H1 (cell line): ENCODE data around the gene PRPF6. TPM values are rescaled to one million over a fixed set of nuclear protein-coding genes. Genes with fewer than 3 reads are reported as not detected.

Experiments
- CTCF ChIA-PET: fragments of 300-600 bp; sonication (Branson Sonifier 250); formaldehyde crosslinking; loops from one replicate; lab custom pipeline; 2021; ENCODE audit not compliant: partially characterized antibody; lab: Charles Lee
- POLR2A ChIA-PET: fragments of 300-600 bp; sonication (Branson Sonifier 250); formaldehyde crosslinking; loops from one replicate; lab custom pipeline; 2021; ENCODE audit warnings: inconsistent platforms; ENCODE audit not compliant: partially characterized antibody; lab: Charles Lee
- DNase-seq, 2 experiments: peaks; one replicate each; pipeline versions ENCODE4 v3.0.0 to v3.0.0-alpha.2; 2010 to 2022; ENCODE audit warnings: low spot score in 2 of 2, low read depth in 1 of 2, mixed read lengths in 1 of 2
- FAIRE-seq: peaks from 2 replicates; lab custom pipeline; 2011; peaks lifted over from hg19 to GRCh38; lab: Jason Lieb, UNC
- H2AFZ ChIP-seq: 2 replicates; pipeline ENCODE4 v1.8.1; 2012; ENCODE audit warnings: low read length, inconsistent platforms
- H2AK5ac ChIP-seq: 2 replicates; pipeline ENCODE4 v1.6.1; 2013; ENCODE audit warnings: low read depth, low read length
- H2BK120ac ChIP-seq: replicated peaks from 2 replicates; pipeline ENCODE3; 2013; ENCODE audit warnings: low read depth, low read length, inconsistent platforms
- H2BK12ac ChIP-seq: 2 replicates; pipeline ENCODE4 v1.6.1; 2013; ENCODE audit warnings: low read depth, low read length
- H2BK15ac ChIP-seq: 2 replicates; pipeline ENCODE4 v1.6.1; 2013; ENCODE audit warnings: low read length
- H2BK20ac ChIP-seq: 2 replicates; pipeline ENCODE4 v1.6.1; 2013; ENCODE audit warnings: low read length
- H2BK5ac ChIP-seq: 2 replicates; pipeline ENCODE4 v1.6.1; 2013; ENCODE audit warnings: low read depth, low read length
- H3K14ac ChIP-seq: 2 replicates; pipeline ENCODE4 v1.6.1; 2013; ENCODE audit warnings: inconsistent platforms; ENCODE audit not compliant: insufficient read length
- H3K18ac ChIP-seq: 2 replicates; pipeline ENCODE4 v1.6.1; 2013; ENCODE audit warnings: low read length; ENCODE audit errors: extremely low read depth
- H3K23ac ChIP-seq: 2 replicates; pipeline ENCODE4 v1.6.1; 2013; ENCODE audit warnings: inconsistent platforms; ENCODE audit not compliant: insufficient read length
- H3K23me2 ChIP-seq: 2 replicates; pipeline ENCODE4 v1.6.1; 2013; ENCODE audit warnings: low read depth, low read length
- H3K27ac ChIP-seq: 2 replicates; pipeline ENCODE4 v1.6.1; 2011; ENCODE audit warnings: low read depth, low read length, inconsistent platforms
- H3K27me3 ChIP-seq, 4 experiments: replicated peaks in 1 of 4; 1 replicate in 1 of 4; 2 replicates in 3 of 4; pipeline versions ENCODE4 v1.6.1 to v1.8.1; 2011 to 2013; ENCODE audit warnings: low read length in 3 of 4, mild to moderate bottlenecking in 3 of 4, inconsistent platforms in 2 of 4, mixed read lengths in 2 of 4, moderate library complexity in 1 of 4; ENCODE audit not compliant: control insufficient read depth in 3 of 4, insufficient read depth in 3 of 4; ENCODE audit errors: extremely low read depth in 1 of 4
- H3K36me3 ChIP-seq, 4 experiments: 2 replicates each; pipeline versions ENCODE4 v1.6.1 to v1.8.1; 2011 to 2013; ENCODE audit warnings: mild to moderate bottlenecking in 4 of 4, low read length in 3 of 4, moderate library complexity in 2 of 4, control low read depth in 1 of 4, inconsistent platforms in 1 of 4; ENCODE audit not compliant: insufficient read depth in 4 of 4, control insufficient read depth in 2 of 4
- H3K4ac ChIP-seq: replicated peaks from 2 replicates; pipeline ENCODE3; 2013; ENCODE audit warnings: low read length, low read depth, mixed read lengths, inconsistent platforms; ENCODE audit not compliant: insufficient read length
- H3K4me1 ChIP-seq, 4 experiments: replicated peaks in 1 of 4; 1 replicate in 1 of 4; 2 replicates in 3 of 4; pipeline versions ENCODE4 v1.6.1 to v1.8.1; 2011 to 2013; ENCODE audit warnings: low read length in 3 of 4, inconsistent platforms in 2 of 4, mixed read lengths in 1 of 4; ENCODE audit not compliant: insufficient read depth in 4 of 4, control insufficient read depth in 3 of 4
- H3K4me2 ChIP-seq, 2 experiments: 2 replicates each; pipeline versions ENCODE4 v1.6.1 to v1.8.1; 2011 to 2013; ENCODE audit warnings: low read depth in 2 of 2, low read length in 2 of 2, control low read depth in 1 of 2, inconsistent platforms in 1 of 2, mild to moderate bottlenecking in 1 of 2; ENCODE audit not compliant: insufficient read depth in 1 of 2
- H3K4me3 ChIP-seq, 4 experiments: fragments of 200-600, 300-600 bp in 1 of 4; sonication (generic), shearing (Covaris generic), sonication (Bioruptor Twin) in 1 of 4; 2 replicates each; pipeline versions ENCODE4 v1.5.1 to v1.8.1; 2011 to 2016; ENCODE audit warnings: low read length in 4 of 4, low read depth in 3 of 4, control low read depth in 2 of 4, inconsistent platforms in 2 of 4, mild to moderate bottlenecking in 2 of 4, mixed read lengths in 1 of 4, moderate library complexity in 1 of 4; ENCODE audit not compliant: insufficient read depth in 2 of 4; ENCODE audit errors: extremely low read depth in 1 of 4
- H3K56ac ChIP-seq: replicated peaks from 2 replicates; pipeline ENCODE3; 2013; ENCODE audit warnings: low read depth, mild to moderate bottlenecking, mixed read lengths, low read length, inconsistent platforms; ENCODE audit not compliant: insufficient read length
- H3K79me1 ChIP-seq: 2 replicates; pipeline ENCODE4 v1.6.1; 2013; ENCODE audit warnings: low read depth, low read length, control low read depth
- H3K79me2 ChIP-seq, 2 experiments: 2 replicates each; pipeline versions ENCODE4 v1.6.1 to v1.8.1; 2012 to 2013; ENCODE audit warnings: low read length in 2 of 2, mild to moderate bottlenecking in 2 of 2, inconsistent platforms in 1 of 2; ENCODE audit not compliant: insufficient read depth in 2 of 2, control insufficient read depth in 1 of 2
- H3K9ac ChIP-seq, 4 experiments: replicated peaks in 1 of 4; 1 replicate in 1 of 4; 2 replicates in 3 of 4; pipeline versions ENCODE4 v1.6.1 to v1.8.1; 2011 to 2013; ENCODE audit warnings: low read depth in 3 of 4, low read length in 3 of 4, control low read depth in 2 of 4, mild to moderate bottlenecking in 2 of 4, moderate library complexity in 2 of 4, inconsistent platforms in 1 of 4; ENCODE audit errors: extremely low read depth in 1 of 4
- H3K9me3 ChIP-seq, 2 experiments: 2 replicates each; pipeline versions ENCODE4 v1.6.1 to v1.8.1; 2012 to 2013; ENCODE audit warnings: mild to moderate bottlenecking in 2 of 2, moderate library complexity in 2 of 2, control low read depth in 1 of 2, inconsistent platforms in 1 of 2, low read depth in 1 of 2, low read length in 1 of 2, mixed read lengths in 1 of 2; ENCODE audit not compliant: insufficient read depth in 2 of 2
- H4K20me1 ChIP-seq, 2 experiments: replicated peaks in 1 of 2; 2 replicates each; pipeline versions ENCODE3 to v1.8.1; 2011 to 2013; ENCODE audit warnings: inconsistent platforms in 2 of 2, low read length in 2 of 2, mild to moderate bottlenecking in 1 of 2; ENCODE audit not compliant: insufficient read depth in 2 of 2, control insufficient read depth in 1 of 2
- H4K5ac ChIP-seq: 2 replicates; pipeline ENCODE4 v1.6.1; 2013; ENCODE audit warnings: low read length, low read depth, mixed read lengths, inconsistent platforms; ENCODE audit not compliant: insufficient read length
- H4K8ac ChIP-seq: 2 replicates; pipeline ENCODE4 v1.8.0; 2013; ENCODE audit warnings: mild to moderate bottlenecking, moderate library complexity, low read length, inconsistent platforms; ENCODE audit not compliant: insufficient read depth; ENCODE audit errors: extremely low read depth
- H4K91ac ChIP-seq: replicated peaks from 2 replicates; pipeline ENCODE3; 2013; ENCODE audit warnings: low read length, mixed read lengths, inconsistent platforms; ENCODE audit not compliant: insufficient read length
- BACH1 ChIP-seq: IDR thresholded peaks from 2 replicates; pipeline ENCODE4 v1.6.1; 2012; ENCODE audit warnings: low read length, improper control_type of control experiment
- FOSL1 ChIP-seq: IDR thresholded peaks from 2 replicates; pipeline ENCODE4 v1.6.1; 2011; ENCODE audit warnings: mild to moderate bottlenecking, low read depth, low read length, moderate library complexity; ENCODE audit not compliant: insufficient read depth
- MAX ChIP-seq: IDR thresholded peaks from 2 replicates; pipeline ENCODE4 v1.6.1; 2012; ENCODE audit warnings: inconsistent platforms
- POLR2AphosphoS5 ChIP-seq: IDR thresholded peaks from 2 replicates; pipeline ENCODE4 v1.6.1; 2011; ENCODE audit warnings: low read depth, low read length
- USF2 ChIP-seq: IDR thresholded peaks from 2 replicates; pipeline ENCODE4 v1.6.1; 2011; ENCODE audit warnings: low read length, improper control_type of control experiment
- YY1 ChIP-seq: IDR thresholded peaks from 2 replicates; pipeline ENCODE4 v1.6.1; 2011; ENCODE audit warnings: low read depth, mild to moderate bottlenecking, low read length
- whole genome bisulfite sequencing, 2 experiments: shearing (Covaris generic) in 1 of 2; methylation state at CpG; one replicate each; pipeline versions ENCODE4 v1.1.6 to v1.1.7; 2013 to 2015; ENCODE audit warnings: low lambda C conversion rate in 2 of 2, mixed read lengths in 2 of 2, inconsistent platforms in 1 of 2, low coverage in 1 of 2, missing lambda C conversion rate in 1 of 2; ENCODE audit not compliant: insufficient replicate concordance in 2 of 2, insufficient coverage in 1 of 2, insufficient read length in 1 of 2; ENCODE audit errors: extremely low coverage in 1 of 2, missing lambda C conversion rate in 1 of 2; 5-methylcytosine and 5-hydroxymethylcytosine counted together
- polyA plus RNA-seq, 7 experiments: library from polyadenylated mRNA; depleted of rRNA in 3 of 7; stranded (reverse) in 5 of 7; unstranded in 2 of 7; fragments of >200 nt in 5 of 7; fragments of 200-250 nt in 2 of 7; gene quantifications; 1 replicate in 5 of 7; 2 replicates in 1 of 7; 4 replicates in 1 of 7; pipeline versions ENCODE4 v1.2.1 to v1.2.3, GENCODE V29; 2011 to 2013; ENCODE audit warnings: missing spikeins in 2 of 7, mixed read lengths in 2 of 7
- total RNA-seq: library from RNA; stranded (reverse); fragmentation: NEBNext Ultra II Directional; extraction: Animal tissue kit (Norgen Biotek cat#: 25700); gene quantifications from 2 replicates; pipeline ENCODE4 v1.2.1, GENCODE V29; 2021

The PRPF6 gene
- total and polyA plus RNA-seq, 2 of the 8 experiments (the other 6 are each of a cell fraction or from before 2014, with no cell fraction given) = 27.9 to 76.9 TPM

GRCh38 chr20:63940071-63940471 lies 40.9 kb upstream of the PRPF6 start:
- Histone ChIP-seq H3K4ac (no peak overlapping the region), H4K91ac (no peak overlapping the region), H2AK5ac (no peak overlapping the region), H2AFZ (no peak overlapping the region), H3K23me2 (peaks cover 12% of the 10 kb centered on the region), H3K14ac (no peak overlapping the region), H3K27me3 (no peaks in the 10 kb centered on the region), H2BK20ac (no peak overlapping the region), H3K23ac (no peak overlapping the region), H3K79me1 (no peaks in the 10 kb centered on the region), H3K9ac (peak overlapping the region in 2 of 4 experiments; percentile 29 to 41; a peak in 2 of 7 replicates), H3K4me1 (peaks cover 0 to 28% (median 13%) of the 10 kb centered on the region in 4 experiments; a peak in 6 of 7 replicates), H2BK12ac (no peak overlapping the region; the same call in 1 of the 2 replicates), H4K8ac (peak overlapping the region; percentile 11; the same call in 1 of the 2 replicates), H4K20me1 (peaks cover 4 to 24% of the 10 kb centered on the region in 2 experiments), H3K9me3 (no peaks in the 10 kb centered on the region), H2BK15ac (no peak overlapping the region), H3K27ac (no peak overlapping the region), H3K18ac (no peak overlapping the region), H4K5ac (no peak overlapping the region), H3K56ac (no peak overlapping the region), H3K4me2 (peak overlapping the region; percentile 73 to 98), H2BK120ac (no peak overlapping the region), H3K79me2 (peaks cover 0 to under 1% of the 10 kb centered on the region in 2 experiments; a peak in 1 of 4 replicates), H3K36me3 (peaks cover 3 to 21% (median 11%) of the 10 kb centered on the region in 4 experiments; a peak in 5 of 8 replicates), H3K4me3 (peak overlapping the region; percentile 38 to 55 (median 44); a peak in 6 of 8 replicates), H2BK5ac (peak overlapping the region; percentile 84; the same call in 1 of the 2 replicates)
- CTCF ChIA-PET = interaction anchor here (0.6 to 5.4 kb wide), 8 partner anchors 12 to 203 kb away, joined by 3 to 28 read pairs (median 4); partner anchors contain the start of gene LIME1
- TF ChIP-seq USF2 (peak; percentile 21; the same call in 1 of the 2 replicates), POLR2AphosphoS5 (peak; percentile 57), MAX (peak; percentile 75), YY1 (peak; percentile 89), BACH1 (no peak), FOSL1 (no peak)
- DNase-seq (no peak), FAIRE-seq (no peak)
- POLR2A ChIA-PET = interaction anchor here (0.6 to 7.8 kb wide), 12 partner anchors 13 to 389 kb away, joined by 3 to 68 read pairs (median 4); partner anchors contain the start of genes OPRL1, SAMD10 and UCKL1
- 71% methylated on average over 13 of the region's 23 CpGs; no CpG with 5 or more reads in 1 of the 2 experiments for whole genome bisulfite sequencing, 2 experiments
